GF-D8 (cell line): Measurements from ENCODE around the gene AP1M1.
A peak's percentile ranks its signal among the peaks of the same experiment; 100 is the strongest.

Experiments used
- DNase-seq: peaks from one replicate; lab custom pipeline; 2025; lab: John Stamatoyannopoulos, UW

AP1M1 gene

GRCh38 chr19:16185123-16185767, 12.5 kb upstream of the AP1M1 start, which contains the start of gene FAM32A:
Gene FAM32A (plus strand): TSS chr19:16185410. CDS start chr19:16185443, 33 bp downstream.
- DNase-seq = peak; percentile 97

GRCh38 chr19:16185768-16186123, 12.0 kb upstream of the AP1M1 start:
- DNase-seq = no peak

- DNase-seq = no peak
Observed at GRCh38 chr19:16188521-16188920, 9.2 kb upstream of the AP1M1 start.

- no peak for DNase-seq
Observed at GRCh38 chr19:16190198-16190597, 7.5 kb upstream of the AP1M1 start.

- DNase-seq = no peak
Observed at GRCh38 chr19:16190736-16191135, 7.0 kb upstream of the AP1M1 start.

- no peak for DNase-seq
Observed at GRCh38 chr19:16191216-16191908, 6.3 kb upstream of the AP1M1 start.

- DNase-seq = no peak
Observed at GRCh38 chr19:16193466-16193865, 4.2 kb upstream of the AP1M1 start.

- DNase-seq = no peak
Observed at GRCh38 chr19:16197188-16197621, 506 bp upstream of the AP1M1 start.

GRCh38 chr19:16198370-16198651, 600 bp downstream of the AP1M1 start:
- no peak for DNase-seq

- no peak for DNase-seq
Observed at GRCh38 chr19:16199275-16199932, 1.7 kb downstream of the AP1M1 start.

GRCh38 chr19:16200038-16201010, 2.6 kb downstream of the AP1M1 start:
- no peak for DNase-seq

GRCh38 chr19:16201011-16201391, 3.3 kb downstream of the AP1M1 start:
- no peak for DNase-seq

GRCh38 chr19:16202320-16203255, 4.9 kb downstream of the AP1M1 start:
- DNase-seq = no peak

- no peak for DNase-seq
Observed at GRCh38 chr19:16203256-16204004, 5.7 kb downstream of the AP1M1 start.

GRCh38 chr19:16204005-16204294, 6.2 kb downstream of the AP1M1 start:
- DNase-seq = no peak

GRCh38 chr19:16205205-16206045, 7.7 kb downstream of the AP1M1 start:
- no peak for DNase-seq

GRCh38 chr19:16206046-16206605, 8.4 kb downstream of the AP1M1 start:
- DNase-seq = no peak

GRCh38 chr19:16206637-16207036, 8.9 kb downstream of the AP1M1 start:
- no peak for DNase-seq

- no peak for DNase-seq
Observed at GRCh38 chr19:16207063-16207462, 9.4 kb downstream of the AP1M1 start.
